Activated CD4-positive, alpha-beta T cell treated with anti-CD3 and anti-CD28 coated beads, Interleukin-2, amount 10 ng/mL, durations not matched to agents 24 days and 14 days (primary cell): ENCODE measurements around the gene ZNF701. TPM values are rescaled to one million over a fixed set of nuclear protein-coding genes. Genes with fewer than 3 reads are reported as not detected.

Experiments used
- DNase-seq: peaks from one replicate; pipeline ENCODE4 v3.0.0; 2022
- H3K27ac Mint-ChIP-seq: one replicate; pipeline ENCODE4 v1.8.0; 2022; ENCODE audit warnings: mild to moderate bottlenecking, mixed read lengths
- H3K27me3 Mint-ChIP-seq: one replicate; pipeline ENCODE4 v1.8.0; 2022; ENCODE audit warnings: mixed read lengths
- H3K36me3 Mint-ChIP-seq: one replicate; pipeline ENCODE4 v1.8.0; 2022; ENCODE audit warnings: low read depth, mild to moderate bottlenecking, mixed read lengths
- H3K4me1 Mint-ChIP-seq: one replicate; pipeline ENCODE4 v1.8.0; 2021; ENCODE audit warnings: mixed read lengths
- H3K4me3 Mint-ChIP-seq: one replicate; pipeline ENCODE4 v1.8.0; 2022; ENCODE audit warnings: mild to moderate bottlenecking, moderate library complexity, mixed read lengths
- H3K9me3 Mint-ChIP-seq: one replicate; pipeline ENCODE4 v1.8.0; 2021; ENCODE audit warnings: mixed read lengths
- intact Hi-C: fragments of 100-400 bp; cut with micrococcal nuclease; formaldehyde crosslinking; loops from one replicate; pipeline ENCODE4 v1.15.1; 2023
- total RNA-seq: library from RNA; stranded (reverse); gene quantifications from 2 replicates; pipeline ENCODE4 v1.2.3, GENCODE V29; 2022

Gene ZNF701
- total RNA-seq, 1 donor from 2014 or later = 21.0 TPM

GRCh38 chr19:52635786-52636570 lies 65.9 kb downstream of the ZNF701 start:
- no peak for DNase-seq
- Mint-ChIP-seq H3K9me3 (peaks cover 31% of the 10 kb centered on the region), H3K4me1 (peaks cover 11% of the 10 kb centered on the region), H3K36me3 (peaks cover 58% of the 10 kb centered on the region), H3K27ac (no peak overlapping the region), H3K4me3 (no peak overlapping the region), H3K27me3 (no peaks in the 10 kb centered on the region)
- intact Hi-C loops = loop anchor here (10.0 kb wide), 1 partner anchor 341 kb away; the partner anchor contains the start of gene ZNF480

Other genes starting within 250 kb of the ZNF701 start
- 0.12 and 0.85 TPM in 2 replicates for gene ZNF610, start 234.0 kb upstream of the ZNF701 start, total RNA-seq
- 6.3 and 9.0 TPM in 2 replicates for gene ZNF880, start 200.4 kb upstream of the ZNF701 start, total RNA-seq
- gene ZNF528, start 172.4 kb upstream of the ZNF701 start, total RNA-seq = 5.7 and 7.9 TPM in 2 replicates
- not detected in 2 replicates for gene ZNF534, start 141.1 kb upstream of the ZNF701 start, total RNA-seq
- gene ZNF578, start 116.7 kb upstream of the ZNF701 start, total RNA-seq = 0.12 TPM in 1 of 2 replicates, not detected in the other
- gene ZNF808, start 42.6 kb upstream of the ZNF701 start, total RNA-seq = 21.2 and 21.6 TPM in 2 replicates
- 22.1 and 26.3 TPM in 2 replicates for gene ZNF83, start 68.1 kb downstream of the ZNF701 start, total RNA-seq
- gene ZNF611, start 164.8 kb downstream of the ZNF701 start, total RNA-seq = 15.9 and 18.2 TPM in 2 replicates
- 10.6 and 10.7 TPM in 2 replicates for gene ZNF600, start 216.5 kb downstream of the ZNF701 start, total RNA-seq